ENCODE data around the gene COMMD6. TPM values are rescaled to one million over a fixed set of nuclear protein-coding genes. Genes with fewer than 3 reads are reported as not detected.

The COMMD6 gene
- total and polyA plus RNA-seq, 9 of the 15 experiments (the other 6 are each of a cell fraction or from before 2014, with no cell fraction given) = 32.6 to 116 (median 65.0) TPM

DNA sequence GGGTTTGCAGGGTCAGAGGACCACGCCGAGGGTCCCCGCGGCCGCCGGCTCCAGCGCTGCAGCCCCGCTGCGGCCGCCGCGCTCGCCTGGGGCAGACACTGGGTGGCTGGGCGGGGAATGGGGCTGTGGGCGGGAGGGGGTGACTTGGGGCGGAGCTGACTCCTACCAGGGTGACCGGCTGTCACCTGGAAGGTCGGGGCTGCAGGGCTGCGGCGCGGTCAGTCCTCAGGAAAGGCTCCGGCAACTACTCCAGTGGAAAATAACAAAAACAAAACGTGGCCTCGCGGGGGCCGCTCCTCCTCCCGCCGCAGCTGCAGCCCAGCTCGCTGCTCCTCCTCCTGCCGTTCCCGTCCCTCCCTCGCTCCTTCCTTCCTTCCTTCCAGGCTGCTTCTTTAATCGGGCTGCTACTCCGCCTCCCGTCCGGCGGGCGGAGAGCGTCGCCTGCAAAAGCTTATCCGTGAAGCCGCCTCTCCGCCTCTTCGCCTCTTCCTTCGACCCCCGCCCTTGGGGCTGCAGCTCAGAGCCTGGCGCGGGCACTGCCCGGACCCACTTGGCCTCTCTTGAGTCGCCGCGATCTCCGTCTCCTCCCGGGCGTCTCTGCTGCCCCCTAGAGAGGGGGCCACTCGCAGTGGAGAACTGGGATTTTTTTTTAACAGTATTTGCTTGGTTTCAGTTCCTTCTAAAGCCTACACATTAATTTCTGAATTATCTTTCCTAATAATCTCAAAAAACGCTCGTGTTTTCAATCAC lies 55.4 kb downstream of the COMMD6 start, which contains the start of gene TBC1D4 (continued):
- TF ChIP-seq ETS2 (tag; IDR thresholded peaks at IDR 0.05; ENCODE audit: borderline replicate concordance, poor library complexity, severe bottlenecking) (no peak), BHLHE40 (IDR thresholded peaks at IDR 0.05; ENCODE audit: low read length) (no peak), HDAC2 (IDR thresholded peaks at IDR 0.05) (no peak; the same call in 1 of the 2 replicates), CBX8 (IDR thresholded peaks at IDR 0.05; ENCODE audit: borderline replicate concordance, extremely low read depth, low read depth, low read length, poor library complexity, severe bottlenecking) (no peak), ZNF316 (IDR thresholded peaks at IDR 0.05) (no peak), HNRNPK (IDR thresholded peaks at IDR 0.05; ENCODE audit: low read depth, low read length, poor library complexity, severe bottlenecking) (no peak), CTBP1 (IDR thresholded peaks at IDR 0.05; ENCODE audit: borderline replicate concordance) (peak; percentile 62; the same call in 1 of the 2 replicates), RUNX1 (IDR thresholded peaks at IDR 0.05; ENCODE audit: low read depth) (no peak), TEAD4 (IDR thresholded peaks at IDR 0.05; ENCODE audit: low read length) (no peak), TEAD4 (CRISPR knock-in tag; IDR thresholded peaks at IDR 0.05; ENCODE audit: borderline replicate concordance) (no peak), ZNF695 (CRISPR knock-in tag; IDR thresholded peaks at IDR 0.05) (no peak), STAT5A (IDR thresholded peaks at IDR 0.05; ENCODE audit: borderline replicate concordance, low read length) (no peak), NFIC (IDR thresholded peaks at IDR 0.05) (peak; percentile 12; the same call in 1 of the 2 replicates), FOS (IDR thresholded peaks at IDR 0.05; ENCODE audit: extremely low read depth, insufficient read length) (no peak), L3MBTL2 (IDR thresholded peaks at IDR 0.05) (peak; percentile 31), CBX1 (IDR thresholded peaks at IDR 0.05; ENCODE audit: low read depth) (no peak), RBM22 (IDR thresholded peaks at IDR 0.05; ENCODE audit: low read depth, low read length, poor library complexity, severe bottlenecking) (no peak), SREBF1 (IDR thresholded peaks at IDR 0.05; ENCODE audit: borderline replicate concordance, low read depth, low read length) (no peak)
- TF ChIP-seq, protein P1, sequence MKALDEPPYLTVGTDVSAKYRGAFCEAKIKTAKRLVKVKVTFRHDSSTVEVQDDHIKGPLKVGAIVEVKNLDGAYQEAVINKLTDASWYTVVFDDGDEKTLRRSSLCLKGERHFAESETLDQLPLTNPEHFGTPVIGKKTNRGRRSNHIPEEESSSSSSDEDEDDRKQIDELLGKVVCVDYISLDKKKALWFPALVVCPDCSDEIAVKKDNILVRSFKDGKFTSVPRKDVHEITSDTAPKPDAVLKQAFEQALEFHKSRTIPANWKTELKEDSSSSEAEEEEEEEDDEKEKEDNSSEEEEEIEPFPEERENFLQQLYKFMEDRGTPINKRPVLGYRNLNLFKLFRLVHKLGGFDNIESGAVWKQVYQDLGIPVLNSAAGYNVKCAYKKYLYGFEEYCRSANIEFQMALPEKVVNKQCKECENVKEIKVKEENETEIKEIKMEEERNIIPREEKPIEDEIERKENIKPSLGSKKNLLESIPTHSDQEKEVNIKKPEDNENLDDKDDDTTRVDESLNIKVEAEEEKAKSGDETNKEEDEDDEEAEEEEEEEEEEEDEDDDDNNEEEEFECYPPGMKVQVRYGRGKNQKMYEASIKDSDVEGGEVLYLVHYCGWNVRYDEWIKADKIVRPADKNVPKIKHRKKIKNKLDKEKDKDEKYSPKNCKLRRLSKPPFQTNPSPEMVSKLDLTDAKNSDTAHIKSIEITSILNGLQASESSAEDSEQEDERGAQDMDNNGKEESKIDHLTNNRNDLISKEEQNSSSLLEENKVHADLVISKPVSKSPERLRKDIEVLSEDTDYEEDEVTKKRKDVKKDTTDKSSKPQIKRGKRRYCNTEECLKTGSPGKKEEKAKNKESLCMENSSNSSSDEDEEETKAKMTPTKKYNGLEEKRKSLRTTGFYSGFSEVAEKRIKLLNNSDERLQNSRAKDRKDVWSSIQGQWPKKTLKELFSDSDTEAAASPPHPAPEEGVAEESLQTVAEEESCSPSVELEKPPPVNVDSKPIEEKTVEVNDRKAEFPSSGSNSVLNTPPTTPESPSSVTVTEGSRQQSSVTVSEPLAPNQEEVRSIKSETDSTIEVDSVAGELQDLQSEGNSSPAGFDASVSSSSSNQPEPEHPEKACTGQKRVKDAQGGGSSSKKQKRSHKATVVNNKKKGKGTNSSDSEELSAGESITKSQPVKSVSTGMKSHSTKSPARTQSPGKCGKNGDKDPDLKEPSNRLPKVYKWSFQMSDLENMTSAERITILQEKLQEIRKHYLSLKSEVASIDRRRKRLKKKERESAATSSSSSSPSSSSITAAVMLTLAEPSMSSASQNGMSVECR (CRISPR knock-in tag; IDR thresholded peaks at IDR 0.05) = no peak
- TF ChIP-seq, protein P2, sequence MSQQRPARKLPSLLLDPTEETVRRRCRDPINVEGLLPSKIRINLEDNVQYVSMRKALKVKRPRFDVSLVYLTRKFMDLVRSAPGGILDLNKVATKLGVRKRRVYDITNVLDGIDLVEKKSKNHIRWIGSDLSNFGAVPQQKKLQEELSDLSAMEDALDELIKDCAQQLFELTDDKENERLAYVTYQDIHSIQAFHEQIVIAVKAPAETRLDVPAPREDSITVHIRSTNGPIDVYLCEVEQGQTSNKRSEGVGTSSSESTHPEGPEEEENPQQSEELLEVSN (IDR thresholded peaks at IDR 0.05; ENCODE audit: borderline replicate concordance in 1 of 2, extremely low read depth in 1 of 2, insufficient read depth in 1 of 2, insufficient read length in 1 of 2, low read depth in 1 of 2, low read length in 1 of 2, poor library complexity in 1 of 2, severe bottlenecking in 1 of 2) = peak; percentile 29 to 42
- TF ChIP-seq, protein P3, sequence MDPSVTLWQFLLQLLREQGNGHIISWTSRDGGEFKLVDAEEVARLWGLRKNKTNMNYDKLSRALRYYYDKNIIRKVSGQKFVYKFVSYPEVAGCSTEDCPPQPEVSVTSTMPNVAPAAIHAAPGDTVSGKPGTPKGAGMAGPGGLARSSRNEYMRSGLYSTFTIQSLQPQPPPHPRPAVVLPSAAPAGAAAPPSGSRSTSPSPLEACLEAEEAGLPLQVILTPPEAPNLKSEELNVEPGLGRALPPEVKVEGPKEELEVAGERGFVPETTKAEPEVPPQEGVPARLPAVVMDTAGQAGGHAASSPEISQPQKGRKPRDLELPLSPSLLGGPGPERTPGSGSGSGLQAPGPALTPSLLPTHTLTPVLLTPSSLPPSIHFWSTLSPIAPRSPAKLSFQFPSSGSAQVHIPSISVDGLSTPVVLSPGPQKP (CRISPR knock-in tag; IDR thresholded peaks at IDR 0.05) = no peak
- TF ChIP-seq, protein P4, sequence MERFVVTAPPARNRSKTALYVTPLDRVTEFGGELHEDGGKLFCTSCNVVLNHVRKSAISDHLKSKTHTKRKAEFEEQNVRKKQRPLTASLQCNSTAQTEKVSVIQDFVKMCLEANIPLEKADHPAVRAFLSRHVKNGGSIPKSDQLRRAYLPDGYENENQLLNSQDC (CRISPR knock-in tag; IDR thresholded peaks at IDR 0.05) = no peak

Measured in K562 (cell line).